HG03558 (cell line): ENCODE measurements around the gene TRAF5.
"Not testable (repeated sequence)": the region's sequence is repeated elsewhere in the genome, so short reads cannot be mapped to it uniquely, and the experiment has no call there.

Experiments used
- ATAC-seq: cut with Tn5 transposase; IDR thresholded peaks from one replicate; pipeline ENCODE4 v1.9.1; 2021; ENCODE audit warnings: moderate number of reproducible peaks; ENCODE audit not compliant: unreplicated experiment; ENCODE audit errors: extremely low read depth

The TRAF5 gene

GRCh38 chr1:211326528-211327345, at the start of gene TRAF5:
Gene TRAF5, plus strand, starts transcription at chr1:211326833. Its CDS starts 26,407 bp downstream, at chr1:211353240.
- no peak for ATAC-seq

DNA sequence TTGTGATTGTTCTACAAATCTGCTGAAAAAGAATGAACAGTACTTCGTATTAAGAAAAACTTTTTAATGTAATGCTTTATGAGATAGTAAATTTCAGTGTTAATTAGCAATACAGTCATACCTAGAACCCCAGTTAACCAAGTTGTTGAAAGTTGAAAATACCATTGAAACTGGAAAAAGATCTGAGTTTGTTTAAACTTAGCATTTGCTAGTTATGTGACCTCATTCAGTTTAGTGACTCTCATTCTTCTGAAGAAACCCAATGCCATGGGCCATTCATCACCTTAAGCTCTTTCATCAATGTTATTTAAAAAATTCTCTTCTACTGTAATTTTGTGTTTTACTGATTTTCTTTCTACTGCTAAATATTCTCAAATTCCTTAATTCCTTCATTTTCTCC, 47.3 kb upstream of the TRAF5 start:
- no peak for ATAC-seq

DNA sequence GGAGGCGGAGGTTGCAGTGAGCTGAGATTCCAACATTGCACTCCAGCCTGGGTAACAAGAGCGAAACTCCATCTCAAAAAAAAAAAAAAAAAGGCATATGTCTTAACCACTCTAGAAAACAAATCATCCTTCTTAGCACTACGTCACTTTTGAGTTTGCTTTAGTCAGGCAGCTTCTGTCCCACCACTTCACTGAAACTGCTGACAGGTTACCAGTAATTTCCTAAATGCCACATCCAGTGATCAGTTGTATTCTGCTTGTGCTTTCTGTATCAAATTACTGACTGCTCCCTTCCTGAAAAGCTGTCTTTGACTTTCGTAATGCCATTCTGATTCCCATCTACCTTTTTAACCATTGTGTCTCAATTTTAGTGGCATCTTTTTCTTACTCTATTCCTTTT, 45.7 kb upstream of the TRAF5 start:
- no peak for ATAC-seq

DNA sequence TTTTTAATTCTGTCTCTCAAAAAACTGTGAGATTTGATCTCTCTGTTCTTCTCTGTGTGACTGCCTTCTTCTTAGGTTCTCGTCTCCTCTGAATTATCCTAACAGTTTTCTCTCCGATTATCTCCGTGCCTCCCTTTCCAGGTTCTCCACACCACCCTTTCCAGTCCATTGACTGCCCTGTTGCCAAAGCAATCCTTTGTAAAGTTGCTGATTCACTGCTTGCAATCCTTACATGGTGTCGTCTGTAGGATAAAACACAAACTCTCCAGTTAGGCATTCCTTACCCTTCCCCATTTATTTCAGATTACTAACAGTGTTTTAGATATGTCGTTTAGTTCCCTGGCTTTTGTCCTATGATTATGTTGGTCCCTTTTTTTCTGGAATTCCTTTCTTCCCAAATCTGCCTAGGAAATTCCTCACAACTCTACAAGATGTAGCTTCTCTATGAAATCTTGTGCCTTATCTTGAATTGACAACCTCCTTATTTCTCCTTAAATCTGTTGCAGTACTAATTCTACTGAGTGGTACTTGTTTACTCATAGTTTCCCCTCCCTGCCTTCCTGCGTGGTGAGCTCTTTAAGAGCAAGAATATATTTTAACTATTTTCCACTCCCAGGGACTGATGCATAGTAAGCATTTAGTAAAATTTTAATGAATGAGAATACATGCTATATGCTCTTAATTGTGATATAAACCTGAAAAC, 45.2 kb upstream of the TRAF5 start:
- no peak for ATAC-seq

- no peak for ATAC-seq
Observed at GRCh38 chr1:211282023-211282373, 44.6 kb upstream of the TRAF5 start.

GRCh38 chr1:211285196-211285595, 41.4 kb upstream of the TRAF5 start:
- no peak for ATAC-seq

DNA sequence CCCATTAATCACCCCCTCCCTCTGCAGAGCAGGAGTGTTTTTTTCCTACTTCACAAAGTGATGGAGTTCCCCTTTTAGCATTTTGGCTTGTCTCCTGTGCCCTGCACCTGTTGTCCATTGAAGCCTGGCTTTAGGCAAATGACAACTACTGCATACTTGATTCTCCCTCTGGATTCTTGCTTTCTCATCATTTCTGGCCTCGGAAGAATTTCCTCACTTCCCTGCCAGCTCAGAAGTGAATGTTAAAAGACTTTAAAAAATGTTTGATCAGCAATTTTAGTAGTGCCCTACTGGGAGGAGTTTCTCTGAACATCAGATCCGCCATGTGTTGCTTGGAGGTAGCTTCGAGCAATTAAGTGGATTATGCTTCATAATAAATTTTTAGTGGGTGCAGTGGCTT, 39.4 kb upstream of the TRAF5 start:
- ATAC-seq: no peak

DNA sequence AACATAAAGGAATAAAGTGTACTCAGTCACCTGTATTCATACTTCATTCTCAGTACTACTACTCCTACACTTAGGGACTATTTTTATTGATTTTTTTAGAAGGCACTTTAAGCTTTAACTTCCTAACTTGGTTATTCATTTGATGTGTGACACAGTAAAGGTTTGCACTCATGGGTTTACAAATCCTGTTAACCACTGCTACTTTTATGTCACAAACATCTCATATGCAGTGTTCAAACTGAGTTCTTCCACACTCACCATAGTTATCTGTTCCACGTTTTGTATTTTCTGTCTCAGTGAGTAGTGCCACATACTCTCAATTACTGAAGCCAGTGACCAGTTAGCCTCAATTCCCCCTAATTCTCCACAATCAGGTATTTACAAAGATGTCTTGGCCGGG, 34.2 kb upstream of the TRAF5 start:
- ATAC-seq: no peak

GRCh38 chr1:211296396-211296795, 30.2 kb upstream of the TRAF5 start:
- no peak for ATAC-seq

DNA sequence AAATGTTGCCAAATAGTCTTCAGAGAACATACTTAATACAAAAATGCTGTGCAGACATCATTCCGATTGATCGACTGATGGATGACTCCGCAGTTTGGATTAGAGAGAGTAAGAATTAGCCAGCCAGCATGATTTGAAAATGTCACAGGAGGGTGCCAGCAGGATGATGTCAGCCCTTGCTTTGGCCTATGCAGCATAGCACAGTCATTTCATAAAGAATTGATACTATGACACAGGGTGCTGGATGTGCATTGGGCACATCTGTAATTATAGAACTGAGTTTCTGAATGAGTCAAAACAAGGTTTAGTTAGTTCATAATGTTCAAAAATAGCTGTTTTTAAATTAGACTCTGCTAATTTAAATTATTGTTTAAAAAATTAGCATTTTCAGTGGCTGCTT, 21.6 kb upstream of the TRAF5 start:
- peak; percentile 88 for ATAC-seq

DNA sequence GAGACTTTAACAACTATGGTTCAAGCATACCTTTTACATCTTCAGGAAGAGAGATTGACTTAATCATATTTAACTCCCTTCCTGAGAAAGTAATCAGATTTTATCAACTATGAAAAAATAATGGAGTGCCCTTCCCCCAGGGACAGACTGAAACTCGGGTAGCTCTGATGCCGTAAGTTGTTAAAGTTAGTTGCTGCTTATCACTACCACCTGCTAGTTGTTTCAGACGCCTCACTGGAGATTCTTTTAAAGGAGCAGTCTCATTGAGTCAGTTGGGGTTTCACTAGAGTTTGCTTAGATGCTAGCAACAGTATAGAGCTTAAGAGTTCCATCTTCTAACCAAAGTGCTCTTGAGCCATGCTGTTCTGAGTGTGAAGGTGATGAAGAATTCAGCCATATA, 17.0 kb upstream of the TRAF5 start:
- ATAC-seq: no peak

DNA sequence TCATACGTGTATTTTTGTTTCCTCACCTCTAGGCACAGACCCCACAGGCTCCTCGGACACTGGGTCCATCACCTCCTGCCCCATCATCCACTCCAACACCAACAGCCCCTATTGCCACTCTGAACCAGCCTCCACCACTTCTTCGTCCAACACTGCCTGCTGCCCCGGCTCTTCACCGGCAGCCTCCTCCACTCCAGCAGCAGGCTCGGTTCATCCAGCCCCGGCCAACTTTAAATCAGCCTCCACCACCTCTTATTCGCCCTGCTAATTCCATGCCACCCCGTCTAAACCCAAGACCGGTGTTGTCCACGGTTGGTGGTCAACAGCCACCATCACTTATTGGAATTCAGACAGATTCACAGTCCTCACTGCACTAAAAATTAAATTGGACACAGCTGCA, 13.2 kb upstream of the TRAF5 start:
- ATAC-seq: no peak

DNA sequence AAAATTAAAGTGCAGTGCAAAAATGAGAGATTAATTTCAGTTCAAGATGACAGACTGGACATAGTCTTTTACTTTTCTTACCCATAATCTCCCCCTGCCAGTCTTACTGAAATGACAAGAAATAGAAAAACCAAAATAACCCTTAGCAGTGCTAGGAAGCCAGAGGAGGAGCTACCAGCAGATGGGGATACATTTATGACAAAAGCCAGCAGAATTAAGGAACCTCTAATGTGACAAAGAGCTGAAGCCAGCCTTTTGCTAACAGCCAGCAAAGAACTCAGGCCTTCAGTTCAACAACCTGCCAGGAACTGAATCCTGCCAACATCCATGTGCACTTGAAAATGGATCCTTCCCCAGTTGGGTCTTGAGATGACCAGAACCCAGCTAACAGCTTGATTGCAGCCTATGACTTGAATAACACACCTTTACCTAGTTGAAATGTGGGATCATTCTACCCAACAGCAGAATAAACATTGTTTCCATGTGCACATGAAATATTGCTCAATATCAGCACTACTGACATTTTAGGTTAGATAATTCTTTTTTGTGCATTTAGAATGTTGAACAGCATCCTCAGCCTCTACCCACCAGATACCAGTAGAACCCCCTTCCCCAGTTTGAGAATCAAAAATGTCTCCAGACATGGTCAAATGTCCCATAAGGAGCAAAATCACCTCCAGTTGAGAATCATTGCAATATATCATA, 7.9 kb upstream of the TRAF5 start:
- no peak for ATAC-seq

- ATAC-seq: no peak
Observed at GRCh38 chr1:211319892-211320291, 6.7 kb upstream of the TRAF5 start.

GRCh38 chr1:211320980-211321379, 5.7 kb upstream of the TRAF5 start:
- no peak for ATAC-seq

DNA sequence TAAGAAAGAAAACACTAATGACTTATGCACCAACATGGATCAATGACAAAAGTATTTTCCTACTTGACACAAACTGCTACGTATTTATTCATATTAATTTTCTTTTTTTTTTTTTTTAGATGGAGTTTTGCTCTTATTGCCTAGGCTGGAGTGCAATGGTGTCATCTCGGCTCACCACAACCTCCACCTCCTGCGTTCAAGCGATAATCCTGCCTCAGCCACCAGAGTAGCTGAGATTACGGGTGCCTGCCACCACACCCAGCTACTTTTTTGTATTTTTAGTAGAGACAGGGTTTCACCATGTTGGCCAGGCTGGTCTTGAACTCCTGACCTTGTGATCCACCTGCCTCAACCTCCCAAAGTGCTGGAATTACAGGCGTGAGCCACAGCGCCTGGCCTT, 5.0 kb upstream of the TRAF5 start:
- ATAC-seq: not testable (repeated sequence)

DNA sequence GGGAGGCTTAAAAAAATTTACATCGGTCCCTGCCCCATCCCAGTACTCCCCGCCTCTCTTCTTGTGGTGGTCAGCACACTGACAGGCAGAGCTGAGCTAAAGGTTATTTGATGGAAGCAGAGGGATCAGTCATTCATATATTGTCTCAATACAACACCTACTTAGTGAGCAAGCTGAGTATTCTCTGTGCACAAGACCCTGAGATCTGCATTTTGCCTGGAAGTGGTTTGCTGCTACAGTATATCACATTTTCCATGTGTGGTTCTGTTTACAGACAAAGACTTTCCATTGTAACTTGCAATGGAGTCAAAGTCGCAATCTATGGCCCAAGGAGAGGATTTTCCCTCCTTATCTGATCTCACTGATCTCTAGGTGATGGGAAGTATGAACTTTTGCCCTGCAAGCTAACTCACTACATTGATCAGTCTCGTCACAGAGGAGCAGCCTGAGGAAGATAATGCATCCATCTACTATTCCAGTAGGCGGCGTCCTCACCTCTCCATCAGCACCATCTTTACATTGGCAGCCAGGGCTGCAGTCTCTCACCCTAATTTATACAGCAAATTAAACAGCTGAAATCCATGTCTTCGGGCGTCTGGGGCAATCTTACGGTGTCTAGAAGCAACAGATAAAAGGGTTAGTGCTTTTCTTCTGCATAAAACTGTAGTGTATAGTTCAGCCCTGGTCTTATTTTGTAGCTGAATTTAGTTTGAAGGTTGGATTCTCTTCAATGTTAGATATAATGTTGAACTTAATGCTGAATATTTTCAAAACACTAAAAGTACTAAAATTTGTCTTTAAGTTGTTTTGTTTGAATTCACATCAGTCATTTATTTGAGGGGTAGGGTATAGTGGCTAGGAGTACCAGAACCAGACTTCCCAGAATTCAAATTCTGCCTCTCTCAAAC, 3.2 kb upstream of the TRAF5 start:
- peak; percentile 30 for ATAC-seq

GRCh38 chr1:211324992-211325775, 1.4 kb upstream of the TRAF5 start:
- no peak for ATAC-seq

GRCh38 chr1:211326140-211326527, 499 bp upstream of the TRAF5 start:
- no peak for ATAC-seq
